ENCODE measurements around the gene NDUFA12.
"Not testable (repeated sequence)": the region's sequence is repeated elsewhere in the genome, so short reads cannot be mapped to it uniquely, and the experiment has no call there.

Gene NDUFA12

GRCh38 chr12:95003213-95003920 lies at the start of gene NDUFA12:
NDUFA12 (minus strand) TSS chr12:95003697; CDS start chr12:95003680, 17 bp downstream.
- in situ Hi-C loops (cut with MboI; ENCODE audit: low sequenced_read_pairs), result no loop called here

DNA sequence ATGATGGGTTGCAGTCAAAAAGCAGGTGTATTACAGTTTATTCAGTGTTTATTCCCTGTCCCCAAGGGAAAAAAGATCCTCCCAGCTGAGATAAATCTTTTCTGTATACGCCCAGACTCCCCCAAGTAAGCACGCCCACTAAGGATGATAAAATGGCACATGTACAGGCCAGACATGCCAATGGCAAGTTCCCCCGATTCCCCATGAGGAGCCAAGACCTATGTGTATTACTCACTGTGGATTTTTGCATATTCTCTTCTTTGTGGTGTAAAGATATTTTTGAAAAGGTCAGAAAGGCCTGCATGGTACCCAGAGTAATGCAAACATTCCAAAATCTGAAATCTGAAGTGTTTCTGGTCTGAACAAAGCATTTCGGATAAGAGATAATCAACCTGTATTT lies 47.7 kb upstream of the NDUFA12 start:
- in situ Hi-C loops (cut with MboI; ENCODE audit: low sequenced_read_pairs), result no loop called here

GRCh38 chr12:95037906-95038305 lies 34.4 kb upstream of the NDUFA12 start:
- in situ Hi-C loops (cut with MboI; ENCODE audit: low sequenced_read_pairs), result no loop called here

GRCh38 chr12:95034750-95035149 lies 31.3 kb upstream of the NDUFA12 start:
- in situ Hi-C loops (cut with MboI; ENCODE audit: low sequenced_read_pairs), result no loop called here

DNA sequence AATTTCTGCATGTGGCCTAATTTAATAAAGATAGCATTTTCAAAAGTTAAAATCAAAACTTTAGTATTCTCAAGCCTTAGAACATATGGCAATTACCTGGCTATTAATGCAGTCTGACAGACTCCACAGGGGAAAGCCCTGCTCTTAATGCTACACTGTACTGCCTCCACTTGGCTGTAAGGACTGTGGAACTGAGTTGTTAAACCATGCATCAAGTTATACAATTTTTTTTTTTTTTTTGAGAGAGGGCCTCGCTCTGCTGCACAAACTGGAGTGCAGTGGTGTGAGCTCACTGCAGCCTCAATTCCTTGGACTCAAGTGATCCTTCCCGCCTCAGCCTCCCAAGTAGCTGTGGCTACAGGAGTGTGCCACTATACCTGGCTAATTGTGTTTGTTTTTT lies 19.0 kb upstream of the NDUFA12 start:
- in situ Hi-C loops (cut with MboI; ENCODE audit: low sequenced_read_pairs), result no loop called here

- in situ Hi-C loops (cut with MboI; ENCODE audit: low sequenced_read_pairs), result no loop called here
Observed at GRCh38 chr12:95017482-95017881, 14.0 kb upstream of the NDUFA12 start.

DNA sequence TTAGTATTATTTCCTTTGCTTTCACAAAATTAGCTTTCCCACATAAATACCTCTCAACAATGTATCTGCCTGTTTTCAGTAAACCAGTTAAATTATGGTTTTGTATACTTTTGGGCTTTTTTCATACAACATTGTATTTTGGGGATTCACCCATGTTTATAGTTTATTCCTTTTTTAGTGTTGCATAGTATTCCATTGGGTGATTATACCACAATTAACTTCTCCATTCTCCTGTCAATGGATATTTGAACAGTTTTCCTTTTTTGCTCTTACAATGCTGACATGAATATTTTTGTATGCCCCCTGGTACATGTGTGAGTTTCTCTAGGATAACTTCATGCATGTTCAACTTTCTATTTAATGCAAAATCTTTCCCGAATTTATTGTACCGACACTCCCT lies 12.6 kb upstream of the NDUFA12 start:
- in situ Hi-C loops (cut with MboI; ENCODE audit: low sequenced_read_pairs), result no loop called here

GRCh38 chr12:95014554-95014953 lies 11.1 kb upstream of the NDUFA12 start:
- in situ Hi-C loops (cut with MboI; ENCODE audit: low sequenced_read_pairs), result no loop called here

DNA sequence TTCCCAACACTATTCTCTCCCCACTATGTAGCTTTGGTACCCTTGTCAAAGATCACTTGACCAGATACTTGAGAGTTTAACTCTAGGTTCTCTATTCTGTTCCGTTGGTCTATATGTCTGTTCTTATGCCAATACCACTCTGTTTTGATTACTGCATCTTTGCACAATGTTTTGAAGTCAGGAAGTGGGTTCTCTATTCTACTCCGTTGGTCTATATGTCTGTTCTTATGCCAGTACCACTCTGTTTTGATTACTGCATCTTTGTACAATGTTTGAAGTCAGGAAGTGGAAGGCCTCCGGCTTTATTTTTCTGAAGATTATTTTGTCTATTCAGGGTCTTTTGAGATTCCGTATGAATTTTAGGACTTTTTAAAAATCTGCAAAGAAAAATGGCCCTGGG lies 2.7 kb upstream of the NDUFA12 start:
- in situ Hi-C loops (cut with MboI; ENCODE audit: low sequenced_read_pairs), result no loop called here

GRCh38 chr12:95004610-95005009 lies 1.1 kb upstream of the NDUFA12 start:
- in situ Hi-C loops (cut with MboI; ENCODE audit: low sequenced_read_pairs), result no loop called here

- in situ Hi-C loops (cut with MboI; ENCODE audit: low sequenced_read_pairs), result no loop called here
Observed at GRCh38 chr12:95003921-95004272, 400 bp upstream of the NDUFA12 start.

DNA sequence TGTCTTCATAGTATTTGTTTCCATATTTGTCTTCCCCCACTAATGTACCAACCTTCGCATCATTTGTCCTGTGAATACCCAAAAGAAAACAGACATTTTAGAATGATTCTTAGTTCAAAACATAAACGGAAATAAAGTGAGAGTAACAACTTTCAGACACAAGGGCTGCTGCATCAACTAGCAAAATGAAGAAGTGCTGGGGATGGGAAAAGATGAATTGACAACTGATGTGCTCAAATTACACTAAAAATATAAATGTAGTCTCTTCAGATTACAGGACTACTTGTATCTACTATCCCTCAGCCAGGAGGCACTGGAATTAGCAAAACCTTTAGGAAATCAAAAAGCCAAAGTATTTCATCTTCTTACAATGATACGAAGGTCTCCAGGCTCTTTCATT lies 743 bp downstream of the NDUFA12 start:
- in situ Hi-C loops (cut with MboI; ENCODE audit: low sequenced_read_pairs), result no loop called here

- in situ Hi-C loops (cut with MboI; ENCODE audit: low sequenced_read_pairs), result no loop called here
Observed at GRCh38 chr12:94998326-94998725, 5.2 kb downstream of the NDUFA12 start.

DNA sequence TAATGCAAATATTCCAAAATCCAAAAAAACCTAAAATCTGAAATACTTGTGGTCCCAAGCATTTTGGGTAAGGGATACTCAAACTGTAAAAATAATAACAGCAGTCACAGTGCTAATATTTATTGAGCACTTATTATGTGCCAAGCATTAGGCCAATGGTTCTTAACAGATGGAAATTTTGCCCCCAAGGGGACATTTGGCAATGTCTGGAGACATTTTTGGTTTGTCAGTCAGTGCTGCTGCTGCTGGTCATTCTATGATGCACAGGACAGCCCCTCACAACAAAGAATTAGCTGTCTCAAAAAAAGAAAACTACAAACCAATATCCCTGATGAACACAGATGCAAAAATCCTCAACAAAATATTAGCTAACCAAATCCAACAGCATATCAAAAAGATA lies 5.8 kb downstream of the NDUFA12 start:
- in situ Hi-C loops (cut with MboI; ENCODE audit: low sequenced_read_pairs), result no loop called here

GRCh38 chr12:94997061-94997460 lies 6.4 kb downstream of the NDUFA12 start:
- in situ Hi-C loops (cut with MboI; ENCODE audit: low sequenced_read_pairs), result no loop called here

- in situ Hi-C loops (cut with MboI; ENCODE audit: low sequenced_read_pairs), result no loop called here
Observed at GRCh38 chr12:94994312-94994711, 9.2 kb downstream of the NDUFA12 start.

GRCh38 chr12:94993855-94994254 lies 9.6 kb downstream of the NDUFA12 start:
- in situ Hi-C loops (cut with MboI; ENCODE audit: low sequenced_read_pairs), result not testable (repeated sequence)

DNA sequence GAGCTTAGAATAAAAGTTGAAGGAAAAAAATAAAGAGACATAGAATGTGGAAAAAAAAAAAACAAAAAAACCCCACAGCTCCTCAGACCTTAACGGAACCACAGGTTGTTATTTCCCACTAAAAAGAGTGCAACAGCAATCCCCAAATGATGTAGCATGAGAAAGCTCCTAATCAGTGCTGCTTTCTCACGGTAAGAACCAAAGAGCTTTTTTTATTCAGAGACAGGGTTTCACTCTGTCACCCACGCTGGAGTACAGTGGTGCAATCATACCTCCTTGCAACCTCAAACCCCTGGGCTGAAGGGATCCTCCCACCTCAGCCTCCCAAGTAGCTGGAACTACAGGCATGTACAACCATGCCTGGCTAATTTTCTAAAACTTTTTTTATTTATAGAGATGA lies 13.3 kb downstream of the NDUFA12 start:
- in situ Hi-C loops (cut with MboI; ENCODE audit: low sequenced_read_pairs), result no loop called here

DNA sequence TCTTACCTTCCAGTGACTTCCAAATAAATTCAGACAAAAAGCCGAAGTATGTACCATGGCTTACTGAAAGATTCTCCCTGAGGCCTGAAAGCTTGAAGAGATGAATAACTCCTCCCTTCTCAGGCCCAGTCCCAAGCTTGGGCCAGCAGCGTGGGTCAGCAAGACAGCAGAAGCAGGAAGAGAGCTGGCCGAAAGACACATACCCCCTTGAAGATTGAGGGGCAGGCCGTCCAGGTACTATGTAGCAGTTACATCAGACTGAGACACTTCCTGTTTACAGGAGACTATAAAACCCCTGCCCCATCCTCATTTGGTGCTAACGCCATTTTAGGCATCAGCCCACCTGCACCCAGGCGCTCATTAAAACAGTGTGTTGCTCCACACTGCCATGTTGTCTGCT lies 15.0 kb downstream of the NDUFA12 start:
- in situ Hi-C loops (cut with MboI; ENCODE audit: low sequenced_read_pairs), result no loop called here

DNA sequence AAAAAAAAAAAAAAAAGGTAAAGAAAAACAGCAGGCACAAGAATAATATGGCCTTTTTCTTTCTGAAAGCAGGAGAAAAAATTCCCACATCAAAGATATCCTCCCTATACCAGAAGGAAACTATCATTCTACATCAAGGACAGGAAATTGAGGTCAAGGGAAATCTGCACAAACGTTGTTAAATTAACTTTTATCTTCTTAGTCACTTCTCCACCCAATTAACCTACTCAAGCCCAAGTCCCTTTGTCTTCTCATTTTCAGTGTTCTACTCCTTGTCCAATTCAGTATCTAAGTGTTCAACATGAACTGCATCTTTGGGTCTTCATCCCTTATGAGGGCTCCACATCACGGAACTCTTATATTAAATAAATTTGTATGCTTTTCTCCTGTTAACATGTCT lies 15.7 kb downstream of the NDUFA12 start:
- in situ Hi-C loops (cut with MboI; ENCODE audit: low sequenced_read_pairs), result no loop called here

GRCh38 chr12:94987076-94987669 lies 16.3 kb downstream of the NDUFA12 start:
- in situ Hi-C loops (cut with MboI; ENCODE audit: low sequenced_read_pairs), result no loop called here

DNA sequence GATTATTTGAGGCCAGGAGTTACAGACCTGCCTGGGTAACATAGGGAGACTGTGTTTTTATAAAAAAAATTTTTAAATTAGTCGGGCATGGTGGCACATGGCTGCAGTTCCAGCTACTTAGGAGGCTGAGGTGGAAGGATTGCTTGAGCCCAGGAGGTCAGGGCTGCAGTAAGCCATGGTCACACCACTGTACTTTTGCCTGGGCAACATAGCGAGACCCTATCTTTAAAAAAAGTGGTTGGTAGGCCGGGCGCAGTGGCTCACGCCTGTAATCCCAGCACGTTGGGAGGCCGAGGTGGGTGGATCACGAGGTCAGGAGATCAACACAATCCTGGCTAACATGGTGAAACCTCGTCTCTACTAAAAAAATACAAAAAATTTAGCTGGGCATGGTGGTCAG lies 18.4 kb downstream of the NDUFA12 start:
- in situ Hi-C loops (cut with MboI; ENCODE audit: low sequenced_read_pairs), result not testable (repeated sequence)

DNA sequence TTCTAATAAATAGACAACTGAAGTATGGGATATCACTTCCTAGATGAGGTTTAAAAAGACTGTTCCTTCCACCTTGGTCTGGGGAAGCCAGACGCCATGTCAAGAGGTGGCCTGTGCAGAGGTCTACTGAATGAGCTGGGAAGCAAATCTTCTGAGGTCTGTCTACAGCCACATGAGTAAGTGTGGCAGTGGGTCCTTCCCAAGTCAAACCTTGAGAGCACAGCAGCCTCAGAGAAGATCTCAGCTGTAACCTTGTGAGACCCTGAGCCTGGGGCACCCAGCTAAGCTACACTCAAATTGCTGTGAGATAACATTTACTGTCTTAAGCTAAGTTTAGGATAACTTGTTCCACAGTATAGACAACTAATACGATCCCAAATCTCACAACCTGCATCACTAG lies 20.2 kb downstream of the NDUFA12 start:
- in situ Hi-C loops (cut with MboI; ENCODE audit: low sequenced_read_pairs), result no loop called here
